ENCODE measurements around the gene EDC4.

The EDC4 gene

GRCh38 chr16:67927131-67927941 lies 54.5 kb downstream of the EDC4 start:
- DNase-seq (ENCODE audit: low read depth in 2 of 3, low spot score in 1 of 3), result no peak

DNA sequence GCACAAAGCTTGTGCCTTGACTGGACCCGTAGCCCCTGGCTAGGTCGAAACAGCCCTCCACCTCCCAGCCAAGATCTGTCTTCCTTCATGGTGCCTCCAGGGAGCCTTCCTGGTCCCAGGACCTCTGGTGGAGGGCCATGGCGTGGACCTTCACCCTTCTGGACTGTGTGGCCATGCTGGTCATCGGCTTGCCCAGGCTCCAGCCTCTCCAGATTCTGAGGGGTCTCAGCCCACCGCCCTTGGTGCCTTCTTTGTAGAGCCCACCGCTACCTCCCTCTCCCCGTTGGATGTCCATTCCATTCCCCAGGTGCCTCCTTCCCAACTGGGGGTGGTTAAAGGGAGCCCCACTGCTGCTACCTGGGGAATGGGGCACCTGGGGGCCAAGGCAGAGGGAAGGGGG lies 55.3 kb downstream of the EDC4 start:
- no peak for DNase-seq (ENCODE audit: low read depth in 2 of 3, low spot score in 1 of 3)

- DNase-seq (ENCODE audit: low read depth in 2 of 3, low spot score in 1 of 3), result peak; percentile 58 to 80 (median 70)
These were observed 55.9 kb downstream of the EDC4 start for GRCh38 chr16:67928561-67929364.

DNA sequence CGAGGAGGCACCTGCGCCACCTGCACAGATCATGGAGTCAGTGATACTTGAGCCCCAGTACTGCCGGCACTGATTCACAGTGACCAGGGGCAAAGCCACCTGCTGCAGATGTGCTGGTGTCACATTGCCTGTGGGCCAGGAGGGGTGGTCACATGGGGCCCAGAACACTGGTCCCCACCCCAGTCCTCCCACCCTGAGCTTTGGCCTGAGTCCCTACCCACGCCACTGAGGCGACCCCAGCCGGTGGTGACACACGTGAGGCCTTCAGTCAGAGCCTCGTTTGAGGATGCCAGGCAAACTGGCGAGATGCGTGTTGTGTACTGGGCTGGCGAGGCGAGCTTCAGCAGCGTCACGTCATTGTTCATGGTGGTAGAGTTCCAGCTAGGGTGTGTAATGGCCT lies 57.3 kb downstream of the EDC4 start:
- no peak for DNase-seq (ENCODE audit: low read depth in 2 of 3, low spot score in 1 of 3)

- DNase-seq (ENCODE audit: low read depth in 2 of 3, low spot score in 1 of 3), result no peak
These were observed 57.9 kb downstream of the EDC4 start for GRCh38 chr16:67930678-67931211.
